IMR-90 (cell line): ENCODE measurements around the gene GPR108. TPM values are rescaled to one million over a fixed set of nuclear protein-coding genes. Genes with fewer than 3 reads are reported as not detected.

ENCODE experiments used
- ATAC-seq: fragments of 200-7000 bp; cut with Tn5 transposase; 2 replicates; pipeline ENCODE4 v1.9.1; 2020; ENCODE audit warnings: low read depth, mild to moderate bottlenecking, moderate library complexity
- BruUV-seq: library from RNA; stranded (reverse); fragments of 400-500 nt; replicated peaks from 2 replicates; lab custom pipeline; 2021; lab: Mats Ljungman, UMichigan
- CTCF ChIA-PET: fragments of 300-600 bp; formaldehyde crosslinking; extraction: SDS; loops from one replicate; lab custom pipeline; 2021; ENCODE audit warnings: antibody characterized with exemption; lab: Yijun Ruan, JAX
- POLR2A ChIA-PET: fragments of 300-600 bp; sonication (Branson Sonifier 250); formaldehyde crosslinking; loops from one replicate; lab custom pipeline; 2022; ENCODE audit warnings: antibody characterized with exemption; ENCODE audit not compliant: unreplicated experiment; lab: Charles Lee
- DNase-seq: peaks from one replicate; pipeline ENCODE4 v3.0.0; 2013
- H2AFZ ChIP-seq: replicated peaks from 2 replicates; pipeline ENCODE3; 2013; ENCODE audit warnings: low read length, mild to moderate bottlenecking; ENCODE audit not compliant: poor library complexity
- H2AK5ac ChIP-seq: 2 replicates; pipeline ENCODE4 v1.6.1; 2013; ENCODE audit warnings: low read depth, low read length, inconsistent platforms
- H2AK9ac ChIP-seq: replicated peaks from 2 replicates; pipeline ENCODE3; 2013; ENCODE audit warnings: mild to moderate bottlenecking, low read depth, low read length, moderate library complexity; ENCODE audit not compliant: poor library complexity
- H2BK120ac ChIP-seq: 2 replicates; pipeline ENCODE4 v1.6.1; 2013; ENCODE audit warnings: low read depth, low read length, inconsistent platforms
- H2BK15ac ChIP-seq: 3 replicates; pipeline ENCODE4 v1.6.1; 2013; ENCODE audit warnings: low read depth, low read length, inconsistent platforms
- H2BK20ac ChIP-seq: 2 replicates; pipeline ENCODE4 v1.6.1; 2013; ENCODE audit warnings: low read depth, mild to moderate bottlenecking, inconsistent platforms, low read length, moderate library complexity
- H2BK5ac ChIP-seq: 2 replicates; pipeline ENCODE4 v1.6.1; 2013; ENCODE audit warnings: mild to moderate bottlenecking, low read depth, low read length, inconsistent platforms; ENCODE audit not compliant: poor library complexity, severe bottlenecking
- H3K14ac ChIP-seq: replicated peaks from 2 replicates; pipeline ENCODE4 v1.6.1; 2013; ENCODE audit warnings: low read depth, low read length, inconsistent platforms
- H3K18ac ChIP-seq: 2 replicates; pipeline ENCODE4 v1.6.1; 2013; ENCODE audit warnings: low read depth, low read length, control low read depth
- H3K23ac ChIP-seq: 2 replicates; pipeline ENCODE4 v1.6.1; 2013; ENCODE audit warnings: low read depth, low read length, inconsistent platforms
- H3K27ac ChIP-seq: 2 replicates; pipeline ENCODE4 v1.5.1; 2013; ENCODE audit warnings: mild to moderate bottlenecking, control low read depth, low read length; ENCODE audit not compliant: insufficient read depth
- H3K27me3 ChIP-seq: 2 replicates; pipeline ENCODE4 v1.6.1; 2013; ENCODE audit warnings: low read length; ENCODE audit not compliant: control insufficient read depth, insufficient read depth
- H3K36me3 ChIP-seq: 2 replicates; pipeline ENCODE4 v1.6.1; 2013; ENCODE audit warnings: low read length, mixed read lengths; ENCODE audit not compliant: control insufficient read depth, insufficient read depth
- H3K4ac ChIP-seq: 2 replicates; pipeline ENCODE4 v1.6.1; 2013; ENCODE audit warnings: low read depth, low read length, inconsistent platforms
- H3K4me1 ChIP-seq: 2 replicates; pipeline ENCODE4 v1.6.1; 2013; ENCODE audit warnings: low read length, mixed read lengths; ENCODE audit not compliant: control insufficient read depth, insufficient read depth
- H3K4me2 ChIP-seq: 2 replicates; pipeline ENCODE4 v1.6.1; 2013; ENCODE audit warnings: low read depth, mild to moderate bottlenecking, control low read depth, low read length, moderate library complexity
- H3K4me3 ChIP-seq: 2 replicates; pipeline ENCODE4 v1.5.1; 2013; ENCODE audit warnings: low read depth, mild to moderate bottlenecking, control low read depth, low read length, moderate library complexity; ENCODE audit not compliant: insufficient read depth
- H3K56ac ChIP-seq: 2 replicates; pipeline ENCODE4 v1.6.1; 2013; ENCODE audit warnings: low read length, inconsistent platforms; ENCODE audit not compliant: insufficient read depth; ENCODE audit errors: extremely low read depth
- H3K79me1 ChIP-seq, 2 experiments: 2 replicates each; pipeline ENCODE4 v1.6.1; 2013; ENCODE audit warnings: low read length in 2 of 2, inconsistent platforms in 1 of 2, low read depth in 1 of 2
- H3K9ac ChIP-seq: 2 replicates; pipeline ENCODE4 v1.6.1; 2013; ENCODE audit warnings: low read depth, low read length, control low read depth
- H3K9me1 ChIP-seq: 2 replicates; pipeline ENCODE4 v1.6.1; 2013; ENCODE audit warnings: low read length, inconsistent platforms; ENCODE audit not compliant: insufficient read depth
- H3K9me3 ChIP-seq: 2 replicates; pipeline ENCODE4 v1.6.1; 2013; ENCODE audit warnings: low read length; ENCODE audit not compliant: control insufficient read depth, insufficient read depth
- H4K20me1 ChIP-seq: 2 replicates; pipeline ENCODE4 v1.6.1; 2013; ENCODE audit warnings: low read length, inconsistent platforms; ENCODE audit not compliant: insufficient read depth
- H4K5ac ChIP-seq: 2 replicates; pipeline ENCODE4 v1.6.1; 2013; ENCODE audit warnings: mild to moderate bottlenecking, low read depth, low read length, control low read depth
- H4K8ac ChIP-seq, 2 experiments: 2 replicates each; pipeline ENCODE4 v1.6.1; 2013; ENCODE audit warnings: low read depth in 2 of 2, low read length in 2 of 2, control low read depth in 1 of 2, inconsistent platforms in 1 of 2
- H4K91ac ChIP-seq: 2 replicates; pipeline ENCODE4 v1.6.1; 2013; ENCODE audit warnings: low read depth, low read length, inconsistent platforms; ENCODE audit not compliant: insufficient read depth
- CTCF ChIP-seq: conservative IDR thresholded peaks from 2 replicates; pipeline ENCODE4 v1.5.1; 2012; ENCODE audit warnings: mild to moderate bottlenecking, low read depth, low read length, improper control_type of control experiment
- ELK1 ChIP-seq: fragments of 150-350 bp; IDR thresholded peaks from 2 replicates; pipeline ENCODE4 v1.6.1; 2016; ENCODE audit warnings: low read depth, mild to moderate bottlenecking, low read length, moderate library complexity, borderline replicate concordance
- MAFK ChIP-seq: IDR thresholded peaks from 2 replicates; pipeline ENCODE4 v1.6.1; 2012; ENCODE audit warnings: low read depth, low read length, improper control_type of control experiment
- NFE2L2 ChIP-seq: fragments of 150-350 bp; IDR thresholded peaks from 2 replicates; pipeline ENCODE4 v1.6.1; 2016; ENCODE audit warnings: low read depth, mild to moderate bottlenecking, low read length
- RCOR1 ChIP-seq: IDR thresholded peaks from 2 replicates; pipeline ENCODE4 v1.6.1; 2012; ENCODE audit warnings: mild to moderate bottlenecking, low read length, improper control_type of control experiment; ENCODE audit not compliant: insufficient replicate concordance
- SMC3 ChIP-seq: fragments of 150-350 bp; IDR thresholded peaks from 2 replicates; pipeline ENCODE4 v1.6.1; 2016; ENCODE audit warnings: low read depth, mild to moderate bottlenecking, antibody characterized with exemption, low read length, moderate library complexity
- USF2 ChIP-seq: fragments of 150-350 bp; IDR thresholded peaks from 2 replicates; pipeline ENCODE4 v1.6.1; 2017; ENCODE audit warnings: mild to moderate bottlenecking, antibody characterized with exemption, low read length, low read depth
- WGBS, 2 experiments: methylation state at CpG; one replicate each; pipeline versions ENCODE4 v1.1.5 to v1.1.7; 2013; ENCODE audit warnings: missing lambda C conversion rate in 2 of 2; ENCODE audit not compliant: insufficient read length in 1 of 2; ENCODE audit errors: extremely low coverage in 2 of 2; 5-methylcytosine and 5-hydroxymethylcytosine counted together
- dilution Hi-C: fragments of 300-500 bp; cut with HindIII; formaldehyde crosslinking; loops from one replicate; pipeline ENCODE4 v1.14.3; 2018; ENCODE audit warnings: low sequenced_read_pairs; ENCODE audit not compliant: unreplicated experiment
- in situ Hi-C: fragments of 300-500 bp; cut with MboI; formaldehyde crosslinking; loops from 3 replicates; pipeline ENCODE4 v1.14.3; 2019; ENCODE audit warnings: low sequenced_read_pairs, inconsistent platforms, mixed read lengths
- intact Hi-C: fragments of 100-400 bp; cut with micrococcal nuclease; formaldehyde crosslinking; loops from 2 replicates; pipeline ENCODE4 v1.10.0; 2022
- polyA plus RNA-seq, 3 experiments: library from polyadenylated mRNA; depleted of rRNA; stranded (reverse); fragments of >200 nt; gene quantifications; 2 replicates each; pipeline ENCODE4 v1.2.3, GENCODE V29; 2012; ENCODE audit warnings: low replicate concordance in 1 of 3
- total RNA-seq: library from RNA; depleted of rRNA; stranded (reverse); fragments of >200 nt; gene quantifications from 2 replicates; pipeline ENCODE4 v1.2.3, GENCODE V29; 2012

Gene GPR108
- total and polyA plus RNA-seq, 2 of the 4 experiments (the other 2 are of a cell fraction) = 28.0 to 38.9 TPM

GRCh38 chr19:6687114-6687513 is 50.3 kb downstream of the GPR108 start:
- Histone ChIP-seq H3K36me3 (no peaks in the 10 kb centered on the region), H3K27me3 (no peaks in the 10 kb centered on the region), H2AK9ac (no peak overlapping the region), H3K4me2 (no peak overlapping the region), H3K9me3 (peaks cover 13% of the 10 kb centered on the region), H2AK5ac (no peak overlapping the region), H3K18ac (no peak overlapping the region), H3K23ac (no peak overlapping the region), H3K56ac (no peak overlapping the region), H2BK120ac (no peak overlapping the region), H2BK15ac (no peak overlapping the region), H2AFZ (no peak overlapping the region), H3K14ac (no peak overlapping the region), H4K5ac (no peak overlapping the region), H3K79me1 (no peaks in the 10 kb centered on the region), H4K8ac (no peak overlapping the region), H3K4me3 (no peak overlapping the region), H3K9ac (no peak overlapping the region), H4K91ac (no peak overlapping the region), H3K4me1 (no peaks in the 10 kb centered on the region), H3K27ac (no peak overlapping the region), H3K4ac (no peak overlapping the region), H2BK20ac (no peak overlapping the region), H2BK5ac (no peak overlapping the region), H4K20me1 (no peaks in the 10 kb centered on the region), H3K9me1 (no peaks in the 10 kb centered on the region)
- dilution Hi-C loops (no loop called here), in situ Hi-C loops (no loop called here), intact Hi-C loops (no loop called here)
- ATAC-seq (no peak), DNase-seq (no peak)
- ChIA-PET CTCF (no interaction called here), POLR2A (no interaction called here)
- BruUV-seq = no TSS peak
- no peak for TF ChIP-seq RCOR1
- TF ChIP-seq NFE2L2 = no peak
- TF ChIP-seq USF2 = no peak
- no peak for TF ChIP-seq SMC3
- no peak for TF ChIP-seq ELK1
- TF ChIP-seq MAFK = no peak
- no peak for TF ChIP-seq CTCF
- 63% methylated on average over 2 of the region's 5 CpGs; no CpG with 5 or more reads in 1 of the 2 experiments for WGBS, 2 experiments
